Hematopoietic multipotent progenitor cell treated with erythropoietin and hydrocortisone succinate and interleukin-3 and kit ligand, for 17 days (in vitro differentiated cells): Measurements from ENCODE around the gene EPG5.
"Not testable (repeated sequence)": the region's sequence is repeated elsewhere in the genome, so short reads cannot be mapped to it uniquely, and the experiment has no call there.

Experiments used
- DNase-seq: peaks from one replicate; pipeline ENCODE4 v3.0.0-alpha.2; 2015; ENCODE audit warnings: low spot score

Gene EPG5, protein sequence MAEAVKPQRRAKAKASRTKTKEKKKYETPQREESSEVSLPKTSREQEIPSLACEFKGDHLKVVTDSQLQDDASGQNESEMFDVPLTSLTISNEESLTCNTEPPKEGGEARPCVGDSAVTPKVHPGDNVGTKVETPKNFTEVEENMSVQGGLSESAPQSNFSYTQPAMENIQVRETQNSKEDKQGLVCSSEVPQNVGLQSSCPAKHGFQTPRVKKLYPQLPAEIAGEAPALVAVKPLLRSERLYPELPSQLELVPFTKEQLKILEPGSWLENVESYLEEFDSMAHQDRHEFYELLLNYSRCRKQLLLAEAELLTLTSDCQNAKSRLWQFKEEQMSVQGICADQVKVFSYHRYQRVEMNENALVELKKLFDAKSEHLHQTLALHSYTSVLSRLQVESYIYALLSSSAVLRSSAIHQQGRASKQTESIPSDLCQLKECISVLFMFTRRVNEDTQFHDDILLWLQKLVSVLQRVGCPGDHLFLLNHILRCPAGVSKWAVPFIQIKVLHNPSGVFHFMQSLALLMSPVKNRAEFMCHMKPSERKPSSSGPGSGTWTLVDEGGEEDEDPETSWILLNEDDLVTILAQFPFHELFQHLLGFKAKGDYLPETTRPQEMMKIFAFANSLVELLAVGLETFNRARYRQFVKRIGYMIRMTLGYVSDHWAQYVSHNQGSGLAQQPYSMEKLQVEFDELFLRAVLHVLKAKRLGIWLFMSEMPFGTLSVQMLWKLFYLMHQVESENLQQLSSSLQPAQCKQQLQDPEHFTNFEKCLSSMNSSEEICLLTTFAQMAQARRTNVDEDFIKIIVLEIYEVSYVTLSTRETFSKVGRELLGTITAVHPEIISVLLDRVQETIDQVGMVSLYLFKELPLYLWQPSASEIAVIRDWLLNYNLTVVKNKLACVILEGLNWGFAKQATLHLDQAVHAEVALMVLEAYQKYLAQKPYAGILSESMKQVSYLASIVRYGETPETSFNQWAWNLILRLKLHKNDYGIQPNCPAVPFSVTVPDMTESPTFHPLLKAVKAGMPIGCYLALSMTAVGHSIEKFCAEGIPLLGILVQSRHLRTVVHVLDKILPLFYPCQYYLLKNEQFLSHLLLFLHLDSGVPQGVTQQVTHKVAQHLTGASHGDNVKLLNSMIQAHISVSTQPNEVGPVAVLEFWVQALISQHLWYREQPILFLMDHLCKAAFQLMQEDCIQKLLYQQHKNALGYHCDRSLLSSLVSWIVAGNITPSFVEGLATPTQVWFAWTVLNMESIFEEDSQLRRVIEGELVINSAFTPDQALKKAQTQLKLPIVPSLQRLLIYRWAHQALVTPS (N-terminal part only)

DNA sequence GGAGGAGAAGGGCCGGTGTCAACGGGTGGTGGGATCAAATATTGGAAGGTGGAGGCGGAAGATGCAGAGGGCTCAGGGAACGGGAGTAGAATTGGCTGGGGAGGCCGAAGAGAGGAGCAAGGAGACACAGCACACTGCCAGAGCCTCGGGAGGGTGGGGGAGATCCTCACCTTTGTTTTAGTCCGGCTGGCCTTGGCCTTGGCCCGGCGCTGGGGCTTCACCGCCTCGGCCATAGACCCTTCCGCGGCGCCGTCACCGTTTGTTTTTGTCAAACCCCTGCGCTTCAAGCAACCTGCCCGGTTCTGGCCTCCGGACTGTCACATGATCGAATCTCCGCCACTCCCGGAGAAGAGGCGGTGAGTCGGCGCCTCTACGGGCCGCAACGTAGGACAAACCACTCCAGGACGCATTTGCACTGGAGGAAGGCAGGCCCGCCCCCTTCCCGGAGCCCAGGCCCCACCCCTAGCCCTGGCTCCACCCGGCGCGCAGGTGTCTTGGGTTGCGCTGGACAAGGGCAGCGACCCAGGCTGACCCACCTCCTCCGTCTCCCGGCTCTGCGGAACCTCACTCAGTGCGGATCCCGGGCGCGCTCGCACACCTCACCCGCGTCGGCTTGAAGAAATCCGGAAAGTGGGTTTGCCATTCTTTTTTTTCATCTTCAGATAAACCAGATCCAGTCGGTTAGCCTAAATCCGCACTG, at the start of gene EPG5:
TSS of gene EPG5 (minus strand) at position 323 of the 700 bp plus-strand sequence. CDS start at position 233, 90 bp downstream.
- DNase-seq = peak; percentile 94

DNA sequence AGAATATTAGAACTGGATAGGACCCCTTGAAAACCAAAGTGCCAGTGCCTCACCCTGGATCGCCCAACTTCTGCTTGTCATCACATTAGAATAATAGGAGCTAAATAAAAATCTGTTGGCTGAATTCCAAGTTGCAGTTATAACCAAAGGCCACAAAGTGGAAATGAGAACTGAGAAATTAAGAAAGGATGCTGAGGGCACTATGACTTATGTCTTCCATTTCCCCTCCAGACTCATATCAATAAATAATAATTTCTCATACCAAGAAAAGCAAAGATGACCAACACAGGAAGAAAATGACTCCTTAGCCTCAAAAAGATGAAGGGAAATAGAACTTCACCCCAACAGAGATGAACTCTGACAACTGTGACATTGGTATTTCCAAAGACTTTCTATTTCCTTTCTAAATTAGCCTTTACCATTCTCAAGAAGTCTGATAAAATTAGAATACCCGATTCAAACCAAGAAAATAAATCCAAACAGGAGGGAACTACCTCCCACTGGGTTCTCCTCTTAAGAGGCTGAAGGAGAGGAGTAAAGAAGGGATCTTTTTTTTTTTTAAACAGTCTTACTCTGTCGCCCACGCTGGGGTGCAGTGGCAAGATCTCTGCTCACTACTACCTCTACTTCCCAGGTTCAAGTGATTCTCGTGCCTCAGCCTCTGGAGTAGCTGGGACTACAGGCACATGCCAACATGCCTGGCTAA, 46.5 kb upstream of the EPG5 start:
- no peak for DNase-seq

GRCh38 chr18:46010676-46011075, 43.5 kb upstream of the EPG5 start:
- no peak for DNase-seq

DNA sequence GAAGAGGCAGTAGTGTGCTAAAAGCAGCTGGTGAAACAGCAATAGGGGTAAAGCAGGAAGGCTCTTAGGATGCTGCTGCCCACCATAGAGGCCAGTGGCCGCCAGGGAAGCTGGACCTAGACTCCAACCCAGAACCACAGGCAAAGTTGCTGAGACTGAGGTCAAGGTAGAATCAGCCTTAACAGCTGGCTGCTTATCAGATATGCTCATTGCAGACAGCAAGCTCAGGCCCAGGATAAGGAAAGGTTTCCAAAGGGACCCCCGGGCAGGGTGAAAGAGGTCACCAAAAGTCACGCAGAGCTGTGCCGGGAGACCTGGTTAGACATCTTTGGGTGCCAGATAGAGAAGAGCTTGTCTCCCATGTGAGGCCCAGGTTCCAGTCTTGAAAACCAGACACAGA, 42.9 kb upstream of the EPG5 start:
- no peak for DNase-seq

DNA sequence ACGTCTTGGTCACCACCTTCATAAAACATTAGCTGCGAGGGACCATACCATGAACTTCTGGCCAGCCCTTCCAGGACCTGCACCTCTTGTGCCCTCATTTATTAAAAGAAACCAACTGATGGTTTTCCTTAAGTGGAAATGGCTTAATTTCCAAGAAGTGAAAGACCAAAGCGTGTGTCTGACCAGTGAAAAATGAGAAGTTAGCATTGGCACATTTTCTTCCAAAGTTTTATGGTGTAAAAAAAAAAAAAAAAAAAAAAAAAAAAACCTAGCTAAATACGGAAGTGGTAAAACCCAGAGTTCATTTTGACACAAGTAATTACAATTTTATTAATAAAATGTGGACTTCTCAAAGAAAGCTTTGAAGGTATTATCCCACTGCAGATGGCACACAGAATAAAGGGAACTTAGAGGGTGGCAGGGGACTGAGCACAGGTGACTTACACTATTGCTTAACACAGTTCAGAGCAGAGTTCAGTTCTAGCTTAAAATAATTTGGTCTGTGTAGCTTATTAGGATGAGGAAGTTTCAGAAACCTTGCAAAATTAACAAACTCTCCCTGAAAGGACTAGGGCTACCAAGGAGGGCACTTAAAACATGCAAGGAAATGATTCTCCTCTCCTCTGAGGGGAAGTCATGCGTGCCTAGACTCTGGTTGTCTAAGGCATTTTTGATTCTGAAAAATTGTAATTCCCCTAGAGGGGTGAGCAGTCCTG, 42.2 kb upstream of the EPG5 start:
- DNase-seq = no peak

- no peak for DNase-seq
Observed at GRCh38 chr18:46008531-46008930, 41.4 kb upstream of the EPG5 start.

DNA sequence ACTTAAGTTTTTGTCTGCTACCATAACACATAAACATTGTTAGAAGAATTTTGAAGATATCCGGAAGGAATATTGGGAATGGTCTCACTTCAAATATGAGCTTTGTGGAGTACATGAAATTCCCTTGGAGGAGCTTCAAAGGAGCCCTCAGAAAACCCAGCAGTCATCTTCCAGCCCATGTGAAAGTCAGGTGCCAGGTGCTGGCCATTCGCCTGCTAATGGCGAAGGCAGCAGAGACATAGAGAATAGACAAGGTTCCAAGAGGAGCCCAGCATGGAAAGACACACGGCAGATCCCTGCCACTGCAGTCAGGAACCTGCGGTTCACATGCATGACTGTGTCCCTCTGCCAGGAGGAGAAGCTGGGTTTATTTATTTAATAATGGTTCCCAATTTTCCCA, 40.0 kb upstream of the EPG5 start:
- no peak for DNase-seq

- DNase-seq = no peak
Observed at GRCh38 chr18:46002934-46003333, 35.8 kb upstream of the EPG5 start.

DNA sequence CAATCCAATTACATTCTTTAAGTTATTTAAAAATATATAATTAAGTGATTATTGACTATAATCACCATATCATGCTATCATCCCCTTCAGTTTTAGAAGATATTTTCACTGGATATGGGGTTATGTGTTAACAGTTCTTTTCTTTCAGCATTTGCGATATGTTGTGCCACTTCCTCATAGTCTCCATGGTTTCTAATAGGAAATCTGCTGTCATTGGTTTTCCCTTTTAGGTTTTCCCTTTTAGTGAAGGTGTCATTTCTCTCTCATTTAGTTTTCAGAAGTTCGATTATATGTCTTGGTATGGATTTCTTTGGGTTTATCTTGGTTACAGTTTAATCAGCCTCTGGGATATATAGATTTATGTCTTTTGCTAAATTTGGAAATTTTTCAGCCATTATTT, 34.8 kb upstream of the EPG5 start:
- no peak for DNase-seq

DNA sequence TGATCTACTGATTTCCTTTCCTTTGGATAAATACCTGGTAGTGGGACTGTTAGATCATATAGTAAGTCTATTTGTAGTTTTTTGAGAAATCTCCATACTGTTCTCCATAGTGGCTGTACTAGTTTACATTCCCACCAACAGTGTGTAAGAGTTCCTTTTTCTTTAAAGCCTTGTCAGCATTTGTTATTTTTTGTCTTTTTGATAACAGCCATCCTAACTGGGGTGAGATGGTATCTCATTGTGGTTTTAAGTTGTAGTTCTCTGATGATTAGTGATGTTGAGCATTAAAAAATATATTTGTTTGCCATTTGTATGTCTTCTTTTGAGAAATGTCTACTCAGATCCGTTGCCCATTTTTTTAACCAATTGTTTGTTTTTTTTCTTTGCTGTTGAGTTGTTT, 33.9 kb upstream of the EPG5 start:
- no peak for DNase-seq

DNA sequence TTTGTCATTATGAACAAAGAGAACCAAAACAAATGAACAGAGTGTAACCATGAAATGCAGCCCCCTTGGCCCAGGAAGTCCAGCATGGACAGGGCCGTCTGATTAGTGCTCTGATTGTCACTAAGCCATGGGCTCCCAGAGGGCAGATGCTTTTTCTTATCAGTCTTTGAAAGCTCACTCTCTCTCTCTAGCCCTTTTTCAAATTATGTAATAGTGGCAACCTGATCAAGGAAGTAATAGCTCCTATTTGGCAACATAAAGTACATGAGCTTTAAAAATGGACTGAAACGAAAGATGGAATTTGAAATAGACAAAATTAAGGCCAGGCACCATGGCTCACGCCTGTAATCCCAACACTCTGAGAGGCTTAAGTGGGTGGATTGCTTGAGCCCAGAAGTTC, 32.4 kb upstream of the EPG5 start:
- no peak for DNase-seq

- no peak for DNase-seq
Observed at GRCh38 chr18:45998244-45998643, 31.1 kb upstream of the EPG5 start.

GRCh38 chr18:45997700-45998151, 30.6 kb upstream of the EPG5 start:
- no peak for DNase-seq

DNA sequence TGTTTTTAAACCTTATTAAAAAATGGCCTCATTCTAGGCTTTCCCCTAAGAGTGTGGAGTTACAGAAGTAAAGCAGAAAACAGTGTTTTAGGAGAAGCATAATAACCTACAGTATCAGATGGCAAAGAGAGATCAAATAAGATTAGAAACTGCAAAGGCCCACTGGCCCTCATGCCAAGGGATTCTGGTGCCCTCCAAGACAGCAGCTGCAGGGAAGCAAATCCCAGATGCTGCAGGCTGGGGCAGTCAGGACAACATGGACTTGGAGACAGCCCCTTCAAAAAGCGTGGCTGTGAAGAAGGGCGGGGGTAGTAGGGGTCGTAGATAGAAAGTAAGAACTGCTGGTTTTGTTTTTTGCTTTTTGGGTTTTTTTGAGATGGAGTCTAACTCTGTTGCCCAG, 28.3 kb upstream of the EPG5 start:
- no peak for DNase-seq

GRCh38 chr18:45993438-45993837, 26.3 kb upstream of the EPG5 start:
- no peak for DNase-seq

DNA sequence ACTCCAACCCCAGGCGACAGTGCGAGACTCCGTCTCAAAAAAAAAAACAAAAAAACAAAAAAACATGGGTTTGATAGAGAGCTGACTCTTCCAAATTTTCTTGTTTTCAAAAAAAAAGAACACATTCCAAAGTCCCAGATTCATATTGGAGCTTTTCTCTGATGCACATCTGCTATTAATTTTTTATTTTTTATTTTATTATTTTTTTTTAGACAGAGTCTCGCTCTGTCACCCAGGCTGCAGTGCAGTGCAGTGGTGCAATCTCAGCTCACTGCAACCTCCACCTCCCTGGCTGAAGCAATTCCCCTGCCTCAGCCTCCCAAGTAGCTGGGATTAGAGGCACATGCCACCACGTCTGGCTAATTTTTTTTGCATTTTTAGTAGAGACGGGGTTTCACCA, 25.4 kb upstream of the EPG5 start:
- not testable (repeated sequence) for DNase-seq

- DNase-seq = no peak
Observed at GRCh38 chr18:45991788-45992187, 24.7 kb upstream of the EPG5 start.

DNA sequence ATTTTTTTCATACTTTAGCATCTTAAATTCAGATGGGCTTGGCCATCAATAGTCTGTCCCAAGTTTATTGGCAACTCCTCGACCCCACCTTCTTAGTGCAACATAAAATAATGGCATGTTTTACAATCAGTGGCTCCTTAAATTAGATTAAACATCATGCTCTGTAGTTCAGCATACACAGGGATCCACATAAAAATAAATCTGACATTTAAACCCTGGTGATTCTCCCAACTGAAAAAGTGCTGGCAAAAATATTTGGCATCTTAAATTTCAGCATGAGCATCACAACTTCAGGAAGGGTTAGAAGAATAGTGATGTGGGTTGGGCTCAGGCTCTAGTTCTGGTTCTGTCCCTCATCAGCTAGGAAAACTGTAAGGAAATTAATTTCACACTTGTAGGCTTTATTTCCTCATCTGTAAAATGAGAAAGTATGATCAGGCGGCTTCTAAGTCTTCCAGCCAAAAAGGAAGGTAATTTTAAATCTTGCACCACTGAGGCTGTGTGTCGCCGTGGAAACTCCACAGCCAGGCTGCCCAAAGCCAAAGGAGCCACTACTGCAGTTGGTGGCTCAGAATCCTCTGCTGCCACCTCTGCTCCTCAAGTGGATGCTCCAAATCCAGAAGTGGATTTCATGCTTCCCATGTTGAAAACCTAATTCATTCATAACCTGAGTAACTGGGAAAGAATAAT, 17.6 kb upstream of the EPG5 start:
- no peak for DNase-seq

DNA sequence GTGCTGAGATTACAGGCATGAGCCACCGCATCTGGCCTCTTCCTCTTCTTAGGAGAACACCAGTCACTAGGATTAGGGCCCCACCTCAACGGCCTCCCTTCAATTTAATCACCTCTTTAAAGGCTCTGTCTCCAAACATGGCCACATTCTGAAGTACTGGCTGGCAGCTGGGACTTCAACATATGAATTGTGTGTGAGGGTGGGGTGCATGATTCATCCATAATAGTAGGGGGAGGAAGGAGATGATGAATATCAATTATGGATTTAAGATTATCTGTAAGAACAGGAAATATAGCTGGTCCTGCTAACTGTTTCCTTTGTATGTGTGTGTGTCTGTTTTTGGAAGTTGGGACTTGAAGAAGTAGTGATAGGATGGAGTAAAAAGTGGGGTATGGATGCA, 14.7 kb upstream of the EPG5 start:
- DNase-seq = no peak

GRCh38 chr18:45980229-45980628, 13.1 kb upstream of the EPG5 start:
- DNase-seq = no peak
